Heart left ventricle (tissue), 16 donors: ENCODE results near the gene UBE2D3. TPM values are rescaled to one million over a fixed set of nuclear protein-coding genes. Genes with fewer than 3 reads are reported as not detected.

Experiments
- ATAC-seq, 4 donors: fragments of 200-7000 bp; cut with Tn5 transposase; one replicate each; pipeline ENCODE4 v1.9.1; 2020 to 2022; ENCODE audit warnings: moderate library complexity in 4 of 4, mild to moderate bottlenecking in 3 of 4, moderate number of reproducible peaks in 1 of 4
- DNase-seq, 5 donors: peaks; one replicate each; pipeline ENCODE4 v3.0.0-alpha.2; 2020
- H3K27ac ChIP-seq, 12 donors: fragments of 200-600 bp; sonication (generic) in 4 of 12; one replicate each; pipeline versions ENCODE4 v1.5.0 to v1.8.0; 2016 to 2022; ENCODE audit warnings: mild to moderate bottlenecking in 2 of 12
- H3K27me3 ChIP-seq, 9 donors: fragments of 200-600 bp; sonication (generic) in 2 of 9; one replicate each; pipeline versions ENCODE4 v1.5.1 to v1.8.0; 2016 to 2022; ENCODE audit warnings: mild to moderate bottlenecking in 3 of 9
- H3K36me3 ChIP-seq, 9 donors: fragments of 200-600 bp; sonication (generic) in 2 of 9; one replicate each; pipeline versions ENCODE4 v1.5.0 to v1.8.0; 2018 to 2022; ENCODE audit warnings: mild to moderate bottlenecking in 2 of 9
- H3K4me1 ChIP-seq, 12 donors: fragments of 200-600 bp; sonication (generic) in 4 of 12; one replicate each; pipeline versions ENCODE4 v1.5.0 to v1.8.0; 2016 to 2022; ENCODE audit warnings: mild to moderate bottlenecking in 3 of 12
- H3K4me3 ChIP-seq, 12 donors: fragments of 200-600 bp; sonication (generic) in 4 of 12; one replicate each; pipeline versions ENCODE4 v1.5.0 to v1.8.0; 2017 to 2022; ENCODE audit warnings: mild to moderate bottlenecking in 9 of 12, moderate library complexity in 4 of 12
- H3K9me3 ChIP-seq, 12 donors: fragments of 200-600 bp; sonication (generic) in 4 of 12; one replicate each; pipeline versions ENCODE4 v1.5.0 to v1.8.0; 2016 to 2022; ENCODE audit warnings: mild to moderate bottlenecking in 1 of 12
- POLR2A ChIP-seq, 2 donors: fragments of 450-650 bp; IDR thresholded peaks; one replicate each; pipeline ENCODE4 v1.6.1; 2017; ENCODE audit warnings: antibody characterized with exemption in 2 of 2, mild to moderate bottlenecking in 2 of 2, moderate library complexity in 2 of 2
- WGBS, 4 donors: extraction: QIAGEN DNeasy Blood & Tissue Kit in 2 of 4; methylation state at CpG; one replicate each; pipeline versions ENCODE4 v1.1.5 to v1.1.7; 2013 to 2018; 5-methylcytosine and 5-hydroxymethylcytosine counted together
- intact Hi-C, 10 donors: fragments of 100-400 bp; cut with DNase I; formaldehyde crosslinking; loops; one replicate each; pipeline versions ENCODE4 v1.11.1 to v1.14.2; 2022
- polyA plus RNA-seq, 2 donors: library from polyadenylated mRNA; stranded (reverse); fragments of 200-250 nt; gene quantifications; one replicate each; pipeline ENCODE4 v1.2.3, GENCODE V29; 2013
- total RNA-seq, 9 donors: library from RNA; depleted of rRNA in 2 of 9; stranded (reverse); fragments of >200 nt in 2 of 9; fragmentation: NEBNext Ultra II Directional in 3 of 9; extraction: Animal tissue kit (Norgen Biotek cat#: 25700) in 3 of 9; gene quantifications; one replicate each; pipeline versions ENCODE4 v1.1.0 to v1.2.4, GENCODE V29; 2016 to 2023
- TF ChIP-seq, protein P1 (sequence below), 12 donors: fragments of 200-600 bp; sonication (generic) in 4 of 12; IDR thresholded peaks; one replicate each; pipeline versions ENCODE4 v1.5.0 to v1.8.0; 2018 to 2022; ENCODE audit warnings: antibody characterized with exemption in 12 of 12, mild to moderate bottlenecking in 5 of 12
- donor health status: ischemic (EF 13 %, LVEDD 7.1; RV severe dilation, severe dysfunction).
- donor health status: healthy with polysubstance abuse.
- donor health status: DM: no; HTN: yes; CAD: no.
- donor health status: DM: no; HTN: no; CAD: no.
- donor health status: ischemic (EF 25% LVEDD 6.9; RV normal size, moderate dysfunction).
- donor health status: ischemic (EF 25% LVEDD 5.7; RV mildly dilated, moderate dysfunction).
- donor health status: healthy.
- donor health status: DM: yes; HTN: yes; CAD: no.
- donor health status: ischemic (EF 35%, LVEDD 5.7; RV mildly dilated, moderate dysfunction).
- donor health status: nonischemic (EF 11% LVEDD 7.7; RV severe dilation, severe dysfunction).
- donor health status: DM: yes; HTN: yes; CAD: no.
- donor health status: PGD.
- donor health status: ischemic (EF 29% LVEDD 5.4; RV normal size, mild dysfunction).
- donor health status: nonischemic (EF 23%, LVEDD 6.1; RV moderate dilation, normal function).

The UBE2D3 gene
- total and polyA plus RNA-seq, 11 donors = 87.4 to 381 (median 258) TPM

DNA sequence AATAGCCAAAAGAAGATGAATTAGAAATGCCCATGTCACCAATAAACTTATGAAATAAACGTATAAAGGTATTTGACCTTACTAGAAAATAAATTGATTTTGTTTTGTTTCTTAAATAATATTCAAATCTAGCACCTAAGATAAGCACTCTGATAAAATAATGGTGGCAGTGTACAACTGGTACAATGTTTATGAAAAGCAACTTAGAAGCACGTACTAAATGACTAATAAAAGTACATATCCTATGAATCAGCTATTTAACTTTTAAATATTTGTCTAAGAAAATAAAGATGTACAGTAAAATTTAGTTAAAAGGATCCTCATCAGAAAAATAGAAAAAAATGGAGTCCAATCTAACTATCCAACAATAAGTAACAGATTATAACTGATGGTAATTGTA is 73.3 kb downstream of the UBE2D3 start:
- TF ChIP-seq, protein P1, sequence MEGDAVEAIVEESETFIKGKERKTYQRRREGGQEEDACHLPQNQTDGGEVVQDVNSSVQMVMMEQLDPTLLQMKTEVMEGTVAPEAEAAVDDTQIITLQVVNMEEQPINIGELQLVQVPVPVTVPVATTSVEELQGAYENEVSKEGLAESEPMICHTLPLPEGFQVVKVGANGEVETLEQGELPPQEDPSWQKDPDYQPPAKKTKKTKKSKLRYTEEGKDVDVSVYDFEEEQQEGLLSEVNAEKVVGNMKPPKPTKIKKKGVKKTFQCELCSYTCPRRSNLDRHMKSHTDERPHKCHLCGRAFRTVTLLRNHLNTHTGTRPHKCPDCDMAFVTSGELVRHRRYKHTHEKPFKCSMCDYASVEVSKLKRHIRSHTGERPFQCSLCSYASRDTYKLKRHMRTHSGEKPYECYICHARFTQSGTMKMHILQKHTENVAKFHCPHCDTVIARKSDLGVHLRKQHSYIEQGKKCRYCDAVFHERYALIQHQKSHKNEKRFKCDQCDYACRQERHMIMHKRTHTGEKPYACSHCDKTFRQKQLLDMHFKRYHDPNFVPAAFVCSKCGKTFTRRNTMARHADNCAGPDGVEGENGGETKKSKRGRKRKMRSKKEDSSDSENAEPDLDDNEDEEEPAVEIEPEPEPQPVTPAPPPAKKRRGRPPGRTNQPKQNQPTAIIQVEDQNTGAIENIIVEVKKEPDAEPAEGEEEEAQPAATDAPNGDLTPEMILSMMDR (IDR thresholded peaks at IDR 0.05) = no peak
- TF ChIP-seq POLR2A (IDR thresholded peaks at IDR 0.05) = no peak
- DNase-seq = no peak

DNA sequence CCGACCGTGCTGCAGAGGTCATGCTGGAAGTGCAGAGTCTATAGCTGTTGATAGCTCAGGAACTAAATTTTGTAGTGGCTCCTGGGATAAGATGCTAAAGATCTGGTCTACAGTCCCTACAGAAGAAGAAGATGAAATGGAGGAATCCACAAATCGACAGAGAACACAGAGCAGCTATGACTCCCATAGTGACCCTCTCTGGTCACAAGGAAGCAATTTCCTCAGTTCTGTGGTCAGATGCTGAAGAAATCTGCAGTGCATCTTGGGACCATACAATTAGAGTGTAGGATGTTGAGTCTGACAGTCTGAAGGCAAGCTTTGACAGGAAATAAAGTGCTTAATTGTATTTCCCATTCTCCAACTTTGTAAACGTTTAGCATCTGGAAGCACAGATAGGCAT is 75.4 kb downstream of the UBE2D3 start:
- Histone ChIP-seq H3K27ac (no peak overlapping the region), H3K4me3 (no peak overlapping the region), H3K36me3 (peaks cover 0 to 10% (median 0%) of the 10 kb centered on the region in 9 donors), H3K27me3 (no peaks in the 10 kb centered on the region), H3K4me1 (peaks cover 0 to 6% (median 0%) of the 10 kb centered on the region in 12 donors), H3K9me3 (peaks cover 0 to 7% (median 0%) of the 10 kb centered on the region in 12 donors)
- 70 to 78% (median 74%) methylated on average over 4 of the region's 4 CpGs for WGBS, 4 donors
- ATAC-seq (no peak), DNase-seq (no peak)
- no peak for TF ChIP-seq POLR2A (IDR thresholded peaks at IDR 0.05)
- TF ChIP-seq, protein P1 (IDR thresholded peaks at IDR 0.05) = no peak
- intact Hi-C loops = no loop called here

More for the DNA sequence above, 73.3 kb downstream of the UBE2D3 start:
- intact Hi-C loops = no loop called here
- no peak overlapping the region for H3K4me3 ChIP-seq
- H3K9me3 ChIP-seq = peaks cover 0 to 7% (median 0%) of the 10 kb centered on the region in 12 donors
- ATAC-seq = no peak
- no peaks in the 10 kb centered on the region for H3K36me3 ChIP-seq
- H3K27me3 ChIP-seq = no peaks in the 10 kb centered on the region
- no peak overlapping the region for H3K27ac ChIP-seq
- 90 to 95% (median 92%) methylated on average over 2 of the region's 2 CpGs for WGBS, 4 donors
- peaks cover 0 to 22% (median under 1%) of the 10 kb centered on the region in 12 donors for H3K4me1 ChIP-seq

Other genes starting within 250 kb of the UBE2D3 start
- gene MANBA, start 66.6 kb downstream of the UBE2D3 start, total RNA-seq = 10 to 100 TPM; 25.0 to 44.0 (median 36.9) TPM
- gene MANBA, start 66.6 kb downstream of the UBE2D3 start, polyA plus RNA-seq = 10 to 100 TPM in 1 of 2 donors, 1 to 10 TPM in 1; 6.2 to 16.9 TPM
- 10 to 100 TPM in 7 of 9 donors, 1 to 10 TPM in 2; 9.0 to 22.3 (median 18.4) TPM for gene CISD2, start 41.4 kb upstream of the UBE2D3 start, total RNA-seq
- gene CISD2, start 41.4 kb upstream of the UBE2D3 start, polyA plus RNA-seq = 10 to 100 TPM; 11.3 to 35.8 TPM
- 1 to 10 TPM in 2 of 9 donors, under 1 TPM in 4, not detected in 3; 0.28 to 1.8 (median 0.61) TPM for gene SLC9B1, start 192.2 kb upstream of the UBE2D3 start, total RNA-seq
- gene SLC9B1, start 192.2 kb upstream of the UBE2D3 start, polyA plus RNA-seq = under 1 TPM; 0.07 to 0.15 TPM
- gene SLC9B2, start 249.2 kb upstream of the UBE2D3 start, total RNA-seq = 1 to 10 TPM; 1.4 to 7.1 (median 4.6) TPM
- 1 to 10 TPM; 1.7 to 5.1 TPM for gene SLC9B2, start 249.2 kb upstream of the UBE2D3 start, polyA plus RNA-seq